ENCODE measurements around the gene SYCP3. TPM values are rescaled to one million over a fixed set of nuclear protein-coding genes. Genes with fewer than 3 reads are reported as not detected.

Gene SYCP3
- total RNA-seq, 2 donors from 2014 or later = 0.21 TPM; not detected in 1

Other genes starting within 250 kb of the SYCP3 start
- not detected for gene MYBPC1, start 144.5 kb downstream of the SYCP3 start, total RNA-seq
- gene CHPT1, start 41.8 kb downstream of the SYCP3 start, total RNA-seq = 10 to 100 TPM in 1 of 2 donors, 1 to 10 TPM in 1; 3.9 to 14.8 TPM
- 10 to 100 TPM; 22.2 to 48.0 TPM for gene GNPTAB, start 91.5 kb upstream of the SYCP3 start, total RNA-seq
- gene DRAM1, start 138.1 kb upstream of the SYCP3 start, total RNA-seq = 1 to 10 TPM; 5.1 to 5.6 TPM